Epithelial cell of proximal tubule (primary cell): Measurements from ENCODE around the gene SH3BGRL2. TPM values are rescaled to one million over a fixed set of nuclear protein-coding genes. Genes with fewer than 3 reads are reported as not detected.
A peak's percentile ranks its signal among the peaks of the same experiment; 100 is the strongest.

Experiments
- DNase-seq: peaks from one replicate; pipeline ENCODE4 v3.0.0-alpha.2; 2011; ENCODE audit warnings: low read depth
- H3K4me3 ChIP-seq: 2 replicates; pipeline ENCODE4 v1.5.1; 2011; ENCODE audit warnings: low read depth, mild to moderate bottlenecking, low read length
- total RNA-seq: library from RNA; depleted of rRNA; stranded (reverse); fragments of >200 nt; gene quantifications from 2 replicates; pipeline ENCODE4 v1.2.3, GENCODE V29; 2015
- TF ChIP-seq, protein P1 (sequence below): conservative IDR thresholded peaks from 2 replicates; pipeline ENCODE4 v1.5.1; 2012; ENCODE audit warnings: low read depth, mild to moderate bottlenecking, low read length

The SH3BGRL2 gene
- total RNA-seq, 1 donor from 2014 or later: 10.3 TPM

GRCh38 chr6:79712144-79712543 lies 81.0 kb downstream of the SH3BGRL2 start:
- H3K4me3 ChIP-seq: no peak overlapping the region
- TF ChIP-seq, protein P1, sequence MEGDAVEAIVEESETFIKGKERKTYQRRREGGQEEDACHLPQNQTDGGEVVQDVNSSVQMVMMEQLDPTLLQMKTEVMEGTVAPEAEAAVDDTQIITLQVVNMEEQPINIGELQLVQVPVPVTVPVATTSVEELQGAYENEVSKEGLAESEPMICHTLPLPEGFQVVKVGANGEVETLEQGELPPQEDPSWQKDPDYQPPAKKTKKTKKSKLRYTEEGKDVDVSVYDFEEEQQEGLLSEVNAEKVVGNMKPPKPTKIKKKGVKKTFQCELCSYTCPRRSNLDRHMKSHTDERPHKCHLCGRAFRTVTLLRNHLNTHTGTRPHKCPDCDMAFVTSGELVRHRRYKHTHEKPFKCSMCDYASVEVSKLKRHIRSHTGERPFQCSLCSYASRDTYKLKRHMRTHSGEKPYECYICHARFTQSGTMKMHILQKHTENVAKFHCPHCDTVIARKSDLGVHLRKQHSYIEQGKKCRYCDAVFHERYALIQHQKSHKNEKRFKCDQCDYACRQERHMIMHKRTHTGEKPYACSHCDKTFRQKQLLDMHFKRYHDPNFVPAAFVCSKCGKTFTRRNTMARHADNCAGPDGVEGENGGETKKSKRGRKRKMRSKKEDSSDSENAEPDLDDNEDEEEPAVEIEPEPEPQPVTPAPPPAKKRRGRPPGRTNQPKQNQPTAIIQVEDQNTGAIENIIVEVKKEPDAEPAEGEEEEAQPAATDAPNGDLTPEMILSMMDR: no peak
- no peak for DNase-seq

DNA sequence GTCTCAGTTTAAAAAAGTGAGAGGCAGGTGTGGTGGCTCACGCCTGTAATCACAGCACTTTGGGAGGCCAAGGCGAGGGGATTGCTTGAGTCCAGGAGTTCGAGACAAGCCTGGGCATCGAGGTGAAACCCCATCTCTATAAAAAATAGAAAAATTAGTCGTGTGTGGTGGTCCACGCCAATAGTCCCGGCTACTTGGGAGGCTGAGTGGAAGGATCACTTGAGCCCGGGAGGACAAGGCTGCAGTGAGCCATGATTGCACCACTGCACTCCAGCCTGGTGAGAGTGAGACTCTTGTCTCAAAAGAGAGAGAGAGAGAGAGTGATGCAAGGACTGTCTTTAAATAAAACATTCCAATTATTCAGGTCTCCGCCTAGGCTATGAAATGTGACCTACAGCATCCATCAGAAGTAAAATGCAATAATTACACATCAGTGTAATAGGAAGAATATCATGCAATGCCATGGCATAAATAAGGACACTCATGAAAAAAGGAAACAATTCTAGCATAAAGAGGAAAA lies 81.5 kb downstream of the SH3BGRL2 start:
- no peak overlapping the region for H3K4me3 ChIP-seq
- TF ChIP-seq, protein P1: no peak
- DNase-seq: no peak

DNA sequence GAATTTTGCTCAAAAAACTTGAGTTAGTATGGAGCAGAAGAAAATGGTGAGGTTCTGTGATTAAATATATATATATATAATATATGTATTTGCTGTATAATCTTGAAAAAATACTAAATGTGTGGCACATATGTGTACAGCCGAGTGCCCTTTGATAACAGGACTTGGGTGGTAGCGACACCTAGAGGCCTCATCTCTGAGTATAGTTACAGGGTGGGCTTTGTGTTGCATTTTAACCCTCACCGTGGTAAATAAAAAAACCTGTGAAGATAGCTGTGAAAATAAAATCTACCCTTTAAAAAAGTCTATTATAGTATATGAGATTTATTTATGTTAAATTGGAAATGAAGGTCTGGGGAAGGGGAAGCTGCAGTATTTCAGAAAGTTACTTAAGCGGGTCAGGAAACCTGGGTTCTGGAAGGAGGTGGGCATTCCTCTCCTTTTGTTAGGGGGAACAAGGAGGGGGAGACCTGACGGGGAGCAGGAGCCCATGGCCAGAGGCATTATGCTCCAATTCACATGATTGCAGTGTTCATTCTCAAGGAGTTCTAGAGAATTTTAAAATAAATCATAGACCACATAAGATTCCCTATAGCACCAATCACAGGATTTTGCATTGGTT lies 82.7 kb downstream of the SH3BGRL2 start:
- TF ChIP-seq, protein P1: peak; percentile 84
- DNase-seq: no peak

GRCh38 chr6:79717989-79718388 lies 86.9 kb downstream of the SH3BGRL2 start:
- no peak overlapping the region for H3K4me3 ChIP-seq
- TF ChIP-seq, protein P1: no peak
- DNase-seq: no peak

More for the DNA sequence above, 82.7 kb downstream of the SH3BGRL2 start:
- H3K4me3 ChIP-seq: no peak overlapping the region

GRCh38 chr6:79718509-79719247 lies 87.5 kb downstream of the SH3BGRL2 start:
- no peak for DNase-seq
- TF ChIP-seq, protein P1: no peak

DNA sequence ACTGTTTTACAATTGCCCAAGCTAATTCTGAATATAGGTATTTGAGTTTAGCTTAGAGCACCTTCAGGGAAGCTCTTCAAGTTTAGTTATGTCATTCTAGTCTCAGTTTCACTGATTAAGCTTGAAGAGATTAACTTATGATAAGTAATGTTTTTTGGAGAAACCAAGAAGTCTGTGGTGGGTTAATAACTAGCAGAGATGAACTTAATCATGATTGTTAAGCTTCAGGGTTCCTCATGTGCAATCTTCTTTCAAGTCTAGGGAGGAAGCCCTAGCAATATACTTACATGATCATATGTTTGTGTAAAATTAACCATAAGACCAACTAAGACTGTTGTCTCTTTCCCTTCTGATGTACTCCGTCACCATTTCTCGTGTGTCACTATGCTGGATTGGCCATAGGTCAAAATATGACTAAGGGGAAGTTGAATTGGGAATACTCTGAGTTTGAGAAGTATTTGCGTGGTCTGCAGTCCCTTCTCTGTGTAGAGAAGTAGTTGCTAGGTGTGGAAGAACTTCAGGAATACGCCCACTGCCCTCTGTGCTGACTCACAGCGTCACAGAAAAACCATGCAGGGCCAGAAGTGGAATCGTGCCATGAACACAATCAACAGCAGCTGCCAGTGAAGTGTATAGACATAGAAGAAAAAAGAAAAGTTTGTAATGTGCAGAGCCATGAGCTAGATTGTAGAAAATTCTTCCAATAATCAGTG lies 88.3 kb downstream of the SH3BGRL2 start:
- H3K4me3 ChIP-seq: no peak overlapping the region
- TF ChIP-seq, protein P1: no peak
- DNase-seq: no peak

More at GRCh38 chr6:79718509-79719247, 87.5 kb downstream of the SH3BGRL2 start:
- H3K4me3 ChIP-seq: no peak overlapping the region
